Measurements from ENCODE around the gene GGNBP2.

GRCh38 chr17:36608280-36608679 is 63.6 kb downstream of the GGNBP2 start:
- TF ChIP-seq GATA2 (IDR thresholded peaks at IDR 0.05; ENCODE audit: low read depth, low read length) (no peak), GATA3 (IDR thresholded peaks at IDR 0.05; ENCODE audit: low read depth, low read length) (no peak)
